ENCODE results near the gene TEC.
"Not testable (repeated sequence)": the region's sequence is repeated elsewhere in the genome, so short reads cannot be mapped to it uniquely, and the experiment has no call there.

The TEC gene

GRCh38 chr4:48193921-48194468 is 75.6 kb downstream of the TEC start:
- DNase-seq = no peak

- no peak for DNase-seq
Measured at GRCh38 chr4:48193096-48193836, 76.4 kb downstream of the TEC start.

GRCh38 chr4:48191758-48192157 is 77.9 kb downstream of the TEC start:
- DNase-seq = no peak

- no peak for DNase-seq
Measured at GRCh38 chr4:48190839-48191238, 78.8 kb downstream of the TEC start.

GRCh38 chr4:48189731-48190130 is 79.9 kb downstream of the TEC start:
- no peak for DNase-seq

GRCh38 chr4:48188390-48188789 is 81.2 kb downstream of the TEC start:
- no peak for DNase-seq

GRCh38 chr4:48187813-48188212 is 81.8 kb downstream of the TEC start:
- DNase-seq = no peak

- not testable (repeated sequence) for DNase-seq
Measured at GRCh38 chr4:48187066-48187465, 82.6 kb downstream of the TEC start.

GRCh38 chr4:48186394-48186793 is 83.2 kb downstream of the TEC start:
- DNase-seq = not testable (repeated sequence)

- DNase-seq = no peak
Measured at GRCh38 chr4:48184882-48185281, 84.8 kb downstream of the TEC start.

GRCh38 chr4:48180234-48180633 is 89.4 kb downstream of the TEC start:
- no peak for DNase-seq

GRCh38 chr4:48178931-48179330 is 90.7 kb downstream of the TEC start:
- DNase-seq = no peak

GRCh38 chr4:48175806-48176205 is 93.8 kb downstream of the TEC start:
- DNase-seq = no peak

- DNase-seq = no peak
Measured at GRCh38 chr4:48175328-48175727, 94.3 kb downstream of the TEC start.

- DNase-seq = no peak
Measured at GRCh38 chr4:48173056-48173991, 96.3 kb downstream of the TEC start.

- DNase-seq = no peak
Measured at GRCh38 chr4:48172651-48173050, 97.0 kb downstream of the TEC start.

GRCh38 chr4:48169636-48170035 is 100.0 kb downstream of the TEC start:
- no peak for DNase-seq

GRCh38 chr4:48167538-48168263 is 101.9 kb downstream of the TEC start:
- no peak for DNase-seq

GRCh38 chr4:48164561-48164960 is 105.1 kb downstream of the TEC start:
- DNase-seq = not testable (repeated sequence)

- DNase-seq = no peak
Measured at GRCh38 chr4:48163746-48164145, 105.9 kb downstream of the TEC start.

GRCh38 chr4:48162162-48162561 is 107.5 kb downstream of the TEC start:
- no peak for DNase-seq

- DNase-seq = no peak
Measured at GRCh38 chr4:48157271-48157670, 112.4 kb downstream of the TEC start.

- no peak for DNase-seq
Measured at GRCh38 chr4:48156423-48156822, 113.2 kb downstream of the TEC start.
